Pancreas (tissue), 10 donors: ENCODE results near the gene GOLGB1. TPM values are rescaled to one million over a fixed set of nuclear protein-coding genes. Genes with fewer than 3 reads are reported as not detected.

Experiments used
- ATAC-seq, 4 donors: fragments of 200-7000 bp; cut with Tn5 transposase; one replicate each; pipeline versions ENCODE4 v1.8.0 to v1.9.1; 2020; ENCODE audit warnings: mild to moderate bottlenecking in 4 of 4, moderate library complexity in 4 of 4
- DNase-seq, 6 donors: peaks; one replicate each; pipeline ENCODE4 v3.0.0-alpha.2; 2020
- FAIRE-seq: peaks from 2 replicates; lab custom pipeline; 2012; peaks lifted over from hg19 to GRCh38; lab: Jason Lieb, UNC
- H3K27ac ChIP-seq, 4 donors: fragments of 200-600 bp; sonication (generic); 1 replicate in 3 of 4; 2 replicates in 1 of 4; pipeline versions ENCODE4 v1.5.0 to v1.8.0; 2020
- H3K27me3 ChIP-seq, 4 donors: fragments of 200-600 bp; one replicate each; pipeline ENCODE4 v1.8.0; 2021
- H3K36me3 ChIP-seq, 3 donors: fragments of 200-600 bp; sonication (generic) in 1 of 3; one replicate each; pipeline versions ENCODE4 v1.5.0 to v1.8.0; 2020 to 2021
- H3K4me1 ChIP-seq, 3 donors: fragments of 200-600 bp; one replicate each; pipeline ENCODE4 v1.8.0; 2021
- H3K4me3 ChIP-seq, 4 donors: fragments of 200-600 bp; sonication (generic) in 2 of 4; one replicate each; pipeline versions ENCODE4 v1.5.0 to v1.8.0; 2020 to 2021
- H3K9me3 ChIP-seq, 4 donors: fragments of 200-600 bp; one replicate each; pipeline ENCODE4 v1.8.0; 2021
- WGBS, 2 donors: extraction: QIAGEN DNeasy Blood & Tissue Kit; methylation state at CpG; one replicate each; pipeline ENCODE4 v1.1.7; 2013; 5-methylcytosine and 5-hydroxymethylcytosine counted together
- intact Hi-C, 3 donors: fragments of 100-400 bp; cut with DNase I; formaldehyde crosslinking; loops; one replicate each; pipeline versions ENCODE4 v1.11.1 to v1.14.2; 2022
- polyA plus RNA-seq, 2 donors: library from polyadenylated mRNA; stranded (reverse); fragments of 200-250 nt; gene quantifications; one replicate each; pipeline ENCODE4 v1.2.3, GENCODE V29; 2013
- total RNA-seq, 6 donors: library from RNA; stranded (reverse); fragmentation: NEBNext Ultra II Directional in 4 of 6; extraction: Animal tissue kit (Norgen Biotek cat#: 25700) in 4 of 6; gene quantifications; one replicate each; pipeline versions ENCODE4 v1.2.1 to v1.2.4, GENCODE V29; 2021 to 2023
- TF ChIP-seq, protein P1 (sequence below), 4 donors: fragments of 200-600 bp; sonication (generic) in 3 of 4; IDR thresholded peaks; one replicate each; pipeline versions ENCODE4 v1.5.0 to v1.8.0; 2021; ENCODE audit warnings: antibody characterized with exemption in 4 of 4
- donor health status: healthy with polysubstance abuse.
- donor health status: DM: no; HTN: no; CAD: no; lungs with moderate emphysema.
- donor health status: DM: no; HTN: no; CAD: no.
- donor health status: control.
- donor health status: control.
- donor health status: Bipolar disorder and iron deficiency.
- donor health status: DM: yes; HTN: yes; CAD: no.
- donor health status: DM: no; HTN: no; CAD: no.
- donor health status: DM: no; HTN: no; CAD: no.
- donor health status: DM: yes; HTN: yes; CAD: no.

GOLGB1 gene
- total and polyA plus RNA-seq, 8 donors: 18.9 to 45.0 (median 36.8) TPM

- FAIRE-seq (no peak), ATAC-seq (no peak), DNase-seq (no peak)
- 67 to 82% methylated on average over 3 of the region's 3 CpGs for WGBS, 2 donors
- H3K27me3 ChIP-seq: no peaks in the 10 kb centered on the region
- H3K4me3 ChIP-seq: no peak overlapping the region
- H3K27ac ChIP-seq: no peak overlapping the region
- TF ChIP-seq, protein P1, sequence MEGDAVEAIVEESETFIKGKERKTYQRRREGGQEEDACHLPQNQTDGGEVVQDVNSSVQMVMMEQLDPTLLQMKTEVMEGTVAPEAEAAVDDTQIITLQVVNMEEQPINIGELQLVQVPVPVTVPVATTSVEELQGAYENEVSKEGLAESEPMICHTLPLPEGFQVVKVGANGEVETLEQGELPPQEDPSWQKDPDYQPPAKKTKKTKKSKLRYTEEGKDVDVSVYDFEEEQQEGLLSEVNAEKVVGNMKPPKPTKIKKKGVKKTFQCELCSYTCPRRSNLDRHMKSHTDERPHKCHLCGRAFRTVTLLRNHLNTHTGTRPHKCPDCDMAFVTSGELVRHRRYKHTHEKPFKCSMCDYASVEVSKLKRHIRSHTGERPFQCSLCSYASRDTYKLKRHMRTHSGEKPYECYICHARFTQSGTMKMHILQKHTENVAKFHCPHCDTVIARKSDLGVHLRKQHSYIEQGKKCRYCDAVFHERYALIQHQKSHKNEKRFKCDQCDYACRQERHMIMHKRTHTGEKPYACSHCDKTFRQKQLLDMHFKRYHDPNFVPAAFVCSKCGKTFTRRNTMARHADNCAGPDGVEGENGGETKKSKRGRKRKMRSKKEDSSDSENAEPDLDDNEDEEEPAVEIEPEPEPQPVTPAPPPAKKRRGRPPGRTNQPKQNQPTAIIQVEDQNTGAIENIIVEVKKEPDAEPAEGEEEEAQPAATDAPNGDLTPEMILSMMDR (IDR thresholded peaks at IDR 0.05): no peak
- H3K4me1 ChIP-seq: no peaks in the 10 kb centered on the region
- H3K36me3 ChIP-seq: no peaks in the 10 kb centered on the region
- no peaks in the 10 kb centered on the region for H3K9me3 ChIP-seq
- intact Hi-C loops: no loop called here
These were observed 10.1 kb upstream of the GOLGB1 start for GRCh38 chr3:121759541-121760202.

- ATAC-seq (no peak), FAIRE-seq (no peak), DNase-seq (no peak)
- Histone ChIP-seq H3K4me1 (no peaks in the 10 kb centered on the region), H3K4me3 (no peak overlapping the region), H3K9me3 (no peaks in the 10 kb centered on the region), H3K27ac (no peak overlapping the region), H3K27me3 (no peaks in the 10 kb centered on the region), H3K36me3 (no peaks in the 10 kb centered on the region)
- TF ChIP-seq, protein P1 (IDR thresholded peaks at IDR 0.05): no peak
- intact Hi-C loops: no loop called here
- 32 to 40% methylated on average over 1 of the region's 1 CpG for WGBS, 2 donors
These were observed 9.3 kb upstream of the GOLGB1 start for GRCh38 chr3:121758727-121759450.

- no peaks in the 10 kb centered on the region for H3K4me1 ChIP-seq
- 80 to 88% methylated on average over 15 of the region's 15 CpGs for WGBS, 2 donors
- no peak overlapping the region for H3K27ac ChIP-seq
- no peaks in the 10 kb centered on the region for H3K36me3 ChIP-seq
- H3K4me3 ChIP-seq: no peak overlapping the region
- DNase-seq (peak in 1 of 6 donors; percentile 50), ATAC-seq (no peak), FAIRE-seq (no peak)
- intact Hi-C loops: no loop called here
- H3K27me3 ChIP-seq: no peaks in the 10 kb centered on the region
- TF ChIP-seq, protein P1 (IDR thresholded peaks at IDR 0.05): no peak
- no peaks in the 10 kb centered on the region for H3K9me3 ChIP-seq
These were observed 8.4 kb upstream of the GOLGB1 start for GRCh38 chr3:121757812-121758545.

- intact Hi-C loops: no loop called here
- no peak for DNase-seq
These were observed 7.7 kb upstream of the GOLGB1 start for GRCh38 chr3:121757087-121757811.

More at GRCh38 chr3:121757087-121757811, 7.7 kb upstream of the GOLGB1 start:
- H3K4me1 ChIP-seq: no peaks in the 10 kb centered on the region
- no peaks in the 10 kb centered on the region for H3K9me3 ChIP-seq
- H3K27ac ChIP-seq: no peak overlapping the region
- no peaks in the 10 kb centered on the region for H3K27me3 ChIP-seq
- TF ChIP-seq, protein P1 (IDR thresholded peaks at IDR 0.05): no peak
- no peak overlapping the region for H3K4me3 ChIP-seq
- FAIRE-seq (no peak), ATAC-seq (peak in 2 of 4 donors; percentile 15 to 36)
- H3K36me3 ChIP-seq: no peaks in the 10 kb centered on the region
- 78 to 83% methylated on average over 4 of the region's 4 CpGs for WGBS, 2 donors
